Endothelial cell of umbilical vein (primary cell): ENCODE results near the gene MT1M. TPM values are rescaled to one million over a fixed set of nuclear protein-coding genes. Genes with fewer than 3 reads are reported as not detected.

Experiments used
- BruUV-seq: library from RNA; stranded (reverse); fragments of 400-500 nt; replicated peaks from 2 replicates; lab custom pipeline; 2021; lab: Mats Ljungman, UMichigan
- CTCF ChIA-PET: fragments of 300-600, 350-600 bp; sonication (Branson Sonifier 250); formaldehyde crosslinking; loops from one replicate; lab custom pipeline; 2021; ENCODE audit warnings: antibody characterized with exemption, inconsistent platforms; lab: Charles Lee
- POLR2A ChIA-PET: fragments of 300-600, 350-600 bp; sonication (Branson Sonifier 250); formaldehyde crosslinking; loops from one replicate; lab custom pipeline; 2021; ENCODE audit warnings: antibody characterized with exemption, inconsistent platforms; lab: Charles Lee
- DNase-seq: peaks from one replicate; pipeline ENCODE4 v3.0.0-alpha.2; 2011; ENCODE audit warnings: low read depth, low spot score
- FAIRE-seq: peaks from 2 replicates; lab custom pipeline; 2011; peaks lifted over from hg19 to GRCh38; lab: Jason Lieb, UNC
- H2AFZ ChIP-seq: 2 replicates; pipeline ENCODE4 v1.6.0; 2012; ENCODE audit warnings: low read depth, low read length, control low read depth, inconsistent platforms
- H3K27ac ChIP-seq: 2 replicates; pipeline ENCODE4 v1.5.1; 2011; ENCODE audit warnings: low read depth, mild to moderate bottlenecking, control low read depth, low read length, moderate library complexity; ENCODE audit not compliant: insufficient read depth
- H3K27me3 ChIP-seq, 2 experiments: 2 replicates each; pipeline versions ENCODE4 v1.6.0 to v1.6.1; 2011; ENCODE audit warnings: low read length in 2 of 2, mixed read lengths in 1 of 2; ENCODE audit not compliant: control insufficient read depth in 2 of 2, insufficient read depth in 2 of 2
- H3K36me3 ChIP-seq, 2 experiments: 2 replicates in 1 of 2; 3 replicates in 1 of 2; pipeline ENCODE4 v1.5.1; 2011; ENCODE audit warnings: low read length in 2 of 2, mild to moderate bottlenecking in 1 of 2, moderate library complexity in 1 of 2; ENCODE audit not compliant: control insufficient read depth in 2 of 2, insufficient read depth in 2 of 2; ENCODE audit errors: extremely low read depth in 1 of 2
- H3K4me1 ChIP-seq: 3 replicates; pipeline ENCODE4 v1.5.1; 2011; ENCODE audit warnings: mild to moderate bottlenecking, low read length; ENCODE audit not compliant: control insufficient read depth, insufficient read depth; ENCODE audit errors: extremely low read depth
- H3K4me2 ChIP-seq: 2 replicates; pipeline ENCODE4 v1.6.1; 2011; ENCODE audit warnings: low read length, control low read depth, mixed read lengths; ENCODE audit not compliant: insufficient read depth
- H3K4me3 ChIP-seq, 3 experiments: fragments of 200-600 bp in 1 of 3; sonication (generic), shearing (Covaris generic) in 1 of 3; replicated peaks in 1 of 3; 2 replicates each; pipeline ENCODE4 v1.5.1; 2011 to 2016; ENCODE audit warnings: control low read depth in 3 of 3, low read length in 3 of 3, mild to moderate bottlenecking in 2 of 3, inconsistent platforms in 1 of 3, low read depth in 1 of 3, moderate library complexity in 1 of 3; ENCODE audit not compliant: insufficient read depth in 1 of 3
- H3K79me2 ChIP-seq: 2 replicates; pipeline ENCODE4 v1.6.0; 2012; ENCODE audit warnings: low read length, inconsistent platforms; ENCODE audit not compliant: control insufficient read depth, insufficient read depth
- H3K9ac ChIP-seq: replicated peaks from 2 replicates; pipeline ENCODE3; 2011; ENCODE audit warnings: low read length, control low read depth; ENCODE audit not compliant: insufficient read depth; ENCODE audit errors: extremely low read depth
- H3K9me1 ChIP-seq: replicated peaks from 3 replicates; pipeline ENCODE4 v1.6.0; 2011; ENCODE audit warnings: mild to moderate bottlenecking, low read length; ENCODE audit not compliant: control insufficient read depth, insufficient read depth; ENCODE audit errors: extremely low read depth
- H3K9me3 ChIP-seq: replicated peaks from 2 replicates; pipeline ENCODE4 v1.5.1; 2012; ENCODE audit warnings: low read length, inconsistent platforms; ENCODE audit not compliant: control insufficient read depth, insufficient read depth
- H4K20me1 ChIP-seq: replicated peaks from 2 replicates; pipeline ENCODE3; 2011; ENCODE audit warnings: mild to moderate bottlenecking, low read length; ENCODE audit not compliant: control insufficient read depth, insufficient read depth; ENCODE audit errors: extremely low read depth
- CTCF ChIP-seq, 2 donors: IDR thresholded peaks; 1 replicate in 1 of 2; 2 replicates in 1 of 2; pipeline ENCODE4 v1.5.1; 2011; ENCODE audit warnings: low read length in 2 of 2, mild to moderate bottlenecking in 2 of 2, moderate library complexity in 2 of 2, control low read depth in 1 of 2, inconsistent platforms in 1 of 2, low read depth in 1 of 2; ENCODE audit not compliant: insufficient read depth in 1 of 2; ENCODE audit errors: extremely low read depth in 1 of 2
- GATA2 ChIP-seq: IDR thresholded peaks from 2 replicates; pipeline ENCODE4 v1.7.0; 2011; ENCODE audit warnings: low read depth, mild to moderate bottlenecking, moderate library complexity, mixed read lengths, low read length; ENCODE audit not compliant: insufficient read length, insufficient read depth
- MAX ChIP-seq: IDR thresholded peaks from 2 replicates; pipeline ENCODE4 v1.6.1; 2011; ENCODE audit not compliant: insufficient read depth, insufficient read length
- MYC ChIP-seq: IDR thresholded peaks from one replicate; pipeline ENCODE4 v1.6.1; 2011; ENCODE audit warnings: mild to moderate bottlenecking, low read depth, low read length
- POLR2A ChIP-seq: IDR thresholded peaks from 2 replicates; pipeline ENCODE4 v1.6.1; 2012; ENCODE audit warnings: low read depth, mild to moderate bottlenecking, control low read depth, low read length
- POLR2AphosphoS5 ChIP-seq: IDR thresholded peaks from 2 replicates; pipeline ENCODE4 v1.6.1; 2012; ENCODE audit warnings: low read depth, mild to moderate bottlenecking, control low read depth, low read length, moderate library complexity; ENCODE audit not compliant: insufficient read depth
- dilution Hi-C: fragments of 300-500 bp; cut with MboI; formaldehyde crosslinking; loops from one replicate; pipeline ENCODE4 v1.15.0; 2019; ENCODE audit warnings: low sequenced_read_pairs; ENCODE audit not compliant: extremely low pct_ligation_motif_present
- intact Hi-C: fragments of 100-400 bp; cut with micrococcal nuclease; formaldehyde crosslinking; loops from one replicate; pipeline ENCODE4 v1.10.0; 2022
- polyA plus RNA-seq, 4 experiments: library from polyadenylated mRNA; depleted of rRNA in 3 of 4; stranded (reverse) in 3 of 4; unstranded in 1 of 4; fragments of >200 nt; gene quantifications; 2 replicates each; pipeline versions ENCODE4 v1.2.1 to v1.2.3, GENCODE V29; 2011 to 2012; ENCODE audit warnings: missing spikeins in 1 of 4
- total RNA-seq: library from RNA; stranded (reverse); gene quantifications from 2 replicates; pipeline ENCODE4 v1.2.3, GENCODE V29; 2021

MT1M gene
- total and polyA plus RNA-seq, 2 donors (not counting 3 experiments of a cell fraction or from before 2014, with no cell fraction given) = 4.3 to 4.6 TPM

- no TSS peak for BruUV-seq
- POLR2A ChIA-PET = no interaction called here
- Histone ChIP-seq H3K9ac (no peak overlapping the region), H3K9me1 (no peaks in the 10 kb centered on the region), H3K9me3 (no peaks in the 10 kb centered on the region), H3K79me2 (no peaks in the 10 kb centered on the region), H3K4me1 (no peaks in the 10 kb centered on the region), H3K27ac (no peak overlapping the region), H3K36me3 (no peaks in the 10 kb centered on the region), H4K20me1 (no peaks in the 10 kb centered on the region), H3K4me2 (no peak overlapping the region), H3K27me3 (peaks cover 11 to 17% of the 10 kb centered on the region in 2 experiments), H3K4me3 (no peak overlapping the region), H2AFZ (no peak overlapping the region)
- FAIRE-seq = no peak
- CTCF ChIA-PET = interaction anchor here (2.8 kb wide), 1 partner anchor 17 kb away, joined by 17 read pairs; no protein-coding TSS in a partner anchor
- TF ChIP-seq POLR2AphosphoS5 (no peak), MAX (no peak)
- intact Hi-C loops (no loop called here), dilution Hi-C loops (no loop called here)
- DNase-seq = no peak
These were observed 38.7 kb upstream of the MT1M start for GRCh38 chr16:56593573-56594291.

GRCh38 chr16:56594292-56594619 lies 38.2 kb upstream of the MT1M start:
- no TSS peak for BruUV-seq
- DNase-seq (no peak), FAIRE-seq (no peak)
- TF ChIP-seq MYC (no peak), POLR2A (no peak), GATA2 (no peak), CTCF (IDR thresholded peaks at IDR 0.05; ENCODE audit: extremely low read depth in 1 of 2, insufficient read depth in 1 of 2, low read depth in 1 of 2, low read length in 2 of 2) (no peak), POLR2AphosphoS5 (no peak)
- no peaks in the 10 kb centered on the region for H3K79me2 ChIP-seq
- intact Hi-C loops = no loop called here
- dilution Hi-C loops = no loop called here
- no peaks in the 10 kb centered on the region for H4K20me1 ChIP-seq
- H3K4me2 ChIP-seq = no peak overlapping the region
- H3K4me3 ChIP-seq = no peak overlapping the region
- no peak overlapping the region for H2AFZ ChIP-seq
- no peaks in the 10 kb centered on the region for H3K9me3 ChIP-seq
- no peak overlapping the region for H3K27ac ChIP-seq
- peaks cover 11 to 13% of the 10 kb centered on the region in 2 experiments for H3K27me3 ChIP-seq
- H3K36me3 ChIP-seq = no peaks in the 10 kb centered on the region
- ChIA-PET CTCF (no interaction called here), POLR2A (no interaction called here)
- H3K4me1 ChIP-seq = no peaks in the 10 kb centered on the region
- no peaks in the 10 kb centered on the region for H3K9me1 ChIP-seq
- no peak overlapping the region for H3K9ac ChIP-seq
